ENCODE data around the gene RARS1. TPM values are rescaled to one million over a fixed set of nuclear protein-coding genes. Genes with fewer than 3 reads are reported as not detected.

Gene RARS1
- total and polyA plus RNA-seq, 2 of the 8 experiments (the other 6 are each of a cell fraction or from before 2014, with no cell fraction given) = 30.2 to 108 TPM

GRCh38 chr5:168557389-168557788 is 71.1 kb downstream of the RARS1 start (continued):
- TF ChIP-seq, protein P1, sequence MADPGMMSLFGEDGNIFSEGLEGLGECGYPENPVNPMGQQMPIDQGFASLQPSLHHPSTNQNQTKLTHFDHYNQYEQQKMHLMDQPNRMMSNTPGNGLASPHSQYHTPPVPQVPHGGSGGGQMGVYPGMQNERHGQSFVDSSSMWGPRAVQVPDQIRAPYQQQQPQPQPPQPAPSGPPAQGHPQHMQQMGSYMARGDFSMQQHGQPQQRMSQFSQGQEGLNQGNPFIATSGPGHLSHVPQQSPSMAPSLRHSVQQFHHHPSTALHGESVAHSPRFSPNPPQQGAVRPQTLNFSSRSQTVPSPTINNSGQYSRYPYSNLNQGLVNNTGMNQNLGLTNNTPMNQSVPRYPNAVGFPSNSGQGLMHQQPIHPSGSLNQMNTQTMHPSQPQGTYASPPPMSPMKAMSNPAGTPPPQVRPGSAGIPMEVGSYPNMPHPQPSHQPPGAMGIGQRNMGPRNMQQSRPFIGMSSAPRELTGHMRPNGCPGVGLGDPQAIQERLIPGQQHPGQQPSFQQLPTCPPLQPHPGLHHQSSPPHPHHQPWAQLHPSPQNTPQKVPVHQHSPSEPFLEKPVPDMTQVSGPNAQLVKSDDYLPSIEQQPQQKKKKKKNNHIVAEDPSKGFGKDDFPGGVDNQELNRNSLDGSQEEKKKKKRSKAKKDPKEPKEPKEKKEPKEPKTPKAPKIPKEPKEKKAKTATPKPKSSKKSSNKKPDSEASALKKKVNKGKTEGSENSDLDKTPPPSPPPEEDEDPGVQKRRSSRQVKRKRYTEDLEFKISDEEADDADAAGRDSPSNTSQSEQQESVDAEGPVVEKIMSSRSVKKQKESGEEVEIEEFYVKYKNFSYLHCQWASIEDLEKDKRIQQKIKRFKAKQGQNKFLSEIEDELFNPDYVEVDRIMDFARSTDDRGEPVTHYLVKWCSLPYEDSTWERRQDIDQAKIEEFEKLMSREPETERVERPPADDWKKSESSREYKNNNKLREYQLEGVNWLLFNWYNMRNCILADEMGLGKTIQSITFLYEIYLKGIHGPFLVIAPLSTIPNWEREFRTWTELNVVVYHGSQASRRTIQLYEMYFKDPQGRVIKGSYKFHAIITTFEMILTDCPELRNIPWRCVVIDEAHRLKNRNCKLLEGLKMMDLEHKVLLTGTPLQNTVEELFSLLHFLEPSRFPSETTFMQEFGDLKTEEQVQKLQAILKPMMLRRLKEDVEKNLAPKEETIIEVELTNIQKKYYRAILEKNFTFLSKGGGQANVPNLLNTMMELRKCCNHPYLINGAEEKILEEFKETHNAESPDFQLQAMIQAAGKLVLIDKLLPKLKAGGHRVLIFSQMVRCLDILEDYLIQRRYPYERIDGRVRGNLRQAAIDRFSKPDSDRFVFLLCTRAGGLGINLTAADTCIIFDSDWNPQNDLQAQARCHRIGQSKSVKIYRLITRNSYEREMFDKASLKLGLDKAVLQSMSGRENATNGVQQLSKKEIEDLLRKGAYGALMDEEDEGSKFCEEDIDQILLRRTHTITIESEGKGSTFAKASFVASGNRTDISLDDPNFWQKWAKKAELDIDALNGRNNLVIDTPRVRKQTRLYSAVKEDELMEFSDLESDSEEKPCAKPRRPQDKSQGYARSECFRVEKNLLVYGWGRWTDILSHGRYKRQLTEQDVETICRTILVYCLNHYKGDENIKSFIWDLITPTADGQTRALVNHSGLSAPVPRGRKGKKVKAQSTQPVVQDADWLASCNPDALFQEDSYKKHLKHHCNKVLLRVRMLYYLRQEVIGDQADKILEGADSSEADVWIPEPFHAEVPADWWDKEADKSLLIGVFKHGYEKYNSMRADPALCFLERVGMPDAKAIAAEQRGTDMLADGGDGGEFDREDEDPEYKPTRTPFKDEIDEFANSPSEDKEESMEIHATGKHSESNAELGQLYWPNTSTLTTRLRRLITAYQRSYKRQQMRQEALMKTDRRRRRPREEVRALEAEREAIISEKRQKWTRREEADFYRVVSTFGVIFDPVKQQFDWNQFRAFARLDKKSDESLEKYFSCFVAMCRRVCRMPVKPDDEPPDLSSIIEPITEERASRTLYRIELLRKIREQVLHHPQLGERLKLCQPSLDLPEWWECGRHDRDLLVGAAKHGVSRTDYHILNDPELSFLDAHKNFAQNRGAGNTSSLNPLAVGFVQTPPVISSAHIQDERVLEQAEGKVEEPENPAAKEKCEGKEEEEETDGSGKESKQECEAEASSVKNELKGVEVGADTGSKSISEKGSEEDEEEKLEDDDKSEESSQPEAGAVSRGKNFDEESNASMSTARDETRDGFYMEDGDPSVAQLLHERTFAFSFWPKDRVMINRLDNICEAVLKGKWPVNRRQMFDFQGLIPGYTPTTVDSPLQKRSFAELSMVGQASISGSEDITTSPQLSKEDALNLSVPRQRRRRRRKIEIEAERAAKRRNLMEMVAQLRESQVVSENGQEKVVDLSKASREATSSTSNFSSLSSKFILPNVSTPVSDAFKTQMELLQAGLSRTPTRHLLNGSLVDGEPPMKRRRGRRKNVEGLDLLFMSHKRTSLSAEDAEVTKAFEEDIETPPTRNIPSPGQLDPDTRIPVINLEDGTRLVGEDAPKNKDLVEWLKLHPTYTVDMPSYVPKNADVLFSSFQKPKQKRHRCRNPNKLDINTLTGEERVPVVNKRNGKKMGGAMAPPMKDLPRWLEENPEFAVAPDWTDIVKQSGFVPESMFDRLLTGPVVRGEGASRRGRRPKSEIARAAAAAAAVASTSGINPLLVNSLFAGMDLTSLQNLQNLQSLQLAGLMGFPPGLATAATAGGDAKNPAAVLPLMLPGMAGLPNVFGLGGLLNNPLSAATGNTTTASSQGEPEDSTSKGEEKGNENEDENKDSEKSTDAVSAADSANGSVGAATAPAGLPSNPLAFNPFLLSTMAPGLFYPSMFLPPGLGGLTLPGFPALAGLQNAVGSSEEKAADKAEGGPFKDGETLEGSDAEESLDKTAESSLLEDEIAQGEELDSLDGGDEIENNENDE (IDR thresholded peaks at IDR 0.05; ENCODE audit: insufficient replicate concordance, low read length) = no peak
- TF ChIP-seq HDAC2 (IDR thresholded peaks at IDR 0.05; ENCODE audit: borderline replicate concordance in 1 of 2, low read depth in 2 of 2, low read length in 2 of 2) = no peak
- TF ChIP-seq SP1 (IDR thresholded peaks at IDR 0.05; ENCODE audit: low read depth, low read length) = no peak
- TF ChIP-seq CHD2 (IDR thresholded peaks at IDR 0.05; ENCODE audit: low read length) = no peak
- no peak for TF ChIP-seq PHF8 (conservative IDR thresholded peaks at IDR 0.05; ENCODE audit: low read depth, low read length)
- TF ChIP-seq POU5F1 (IDR thresholded peaks at IDR 0.05; ENCODE audit: low read depth, low read length) = no peak
- no peak for TF ChIP-seq BACH1 (IDR thresholded peaks at IDR 0.05; ENCODE audit: low read length)
